Measurements from ENCODE around the gene CEACAM19. TPM values are rescaled to one million over a fixed set of nuclear protein-coding genes. Genes with fewer than 3 reads are reported as not detected.

Gene CEACAM19
- total and polyA plus RNA-seq, 2 of the 13 experiments (the other 11 are each of a cell fraction or from before 2014, with no cell fraction given): 1.3 to 4.0 TPM

GRCh38 chr19:44642377-44642776 is 28.9 kb upstream of the CEACAM19 start:
- H2AFZ ChIP-seq (ENCODE audit: low read length): no peak overlapping the region
- H4K20me1 ChIP-seq (ENCODE audit: insufficient read depth, low read length): peaks cover 10% of the 10 kb centered on the region
- H3K79me2 ChIP-seq (ENCODE audit: insufficient read depth, low read length): peaks cover 22% of the 10 kb centered on the region
- H3K4me3 ChIP-seq (replicated peaks in 1 of 3; ENCODE audit: insufficient read depth in 1 of 3, low read depth in 2 of 3, low read length in 3 of 3): no peak overlapping the region
- intact Hi-C loops (cut with micrococcal nuclease; ENCODE audit: unreplicated experiment) (no loop called here), in situ Hi-C loops (cut with HindIII; ENCODE audit: extremely low pct_ligation_motif_present, low pct_unique_long_range_greater_than_20kb) (no loop called here)
- TF ChIP-seq HDAC1 (CRISPR knock-in tag; IDR thresholded peaks at IDR 0.05) (no peak), BCLAF1 (IDR thresholded peaks at IDR 0.05) (no peak), TARDBP (CRISPR knock-in tag; IDR thresholded peaks at IDR 0.05) (no peak), FOSL1 (CRISPR knock-in tag; IDR thresholded peaks at IDR 0.05; ENCODE audit: borderline replicate concordance) (no peak), DBP (CRISPR knock-in tag; IDR thresholded peaks at IDR 0.05; ENCODE audit: not compliant biosample characterization) (no peak)
- no peaks in the 10 kb centered on the region for H3K9me3 ChIP-seq (ENCODE audit: low read length)
- no peak overlapping the region for H3K27ac ChIP-seq (ENCODE audit: extremely low read length, insufficient read depth, low read length)
- ATAC-seq: no peak
- peaks cover 0 to 9% of the 10 kb centered on the region in 2 experiments; a peak in 2 of 5 replicates for H3K36me3 ChIP-seq (replicated peaks in 1 of 2; ENCODE audit: control insufficient read depth in 1 of 2, insufficient read depth in 2 of 2, low read length in 2 of 2)
- H3K27me3 ChIP-seq (ENCODE audit: control insufficient read depth in 1 of 2, insufficient read depth in 2 of 2, low read length in 2 of 2): no peaks in the 10 kb centered on the region; a peak in 1 of 5 replicates
- no peak for DNase-seq (ENCODE audit: low spot score)
- ChIA-PET CTCF (ENCODE audit: low intra/inter-chr PET ratio, low total read pairs) (no interaction called here), POLR2A (interaction anchor here (0.7 to 2.9 kb wide), 3 partner anchors 16 to 32 kb away, joined by 3 to 36 read pairs (median 12); partner anchors contain the start of gene IGSF23)
- H3K4me2 ChIP-seq (ENCODE audit: low read depth, low read length): no peak overlapping the region
- H3K4me1 ChIP-seq (ENCODE audit: insufficient read depth, low read length): peaks cover 74% of the 10 kb centered on the region
- no peak for FAIRE-seq
- H3K9ac ChIP-seq (ENCODE audit: insufficient read depth, low read depth, low read length): no peak overlapping the region
- BruUV-seq (replicated peaks): no TSS peak
- 85% methylated on average over 1 of the region's 1 CpG for WGBS (ENCODE audit: low lambda C conversion rate)
